ENCODE measurements around the gene P2RY11.

P2RY11 gene

GRCh38 chr19:10114651-10115391 lies 3.3 kb downstream of the P2RY11 start:
- no peak for DNase-seq

DNA sequence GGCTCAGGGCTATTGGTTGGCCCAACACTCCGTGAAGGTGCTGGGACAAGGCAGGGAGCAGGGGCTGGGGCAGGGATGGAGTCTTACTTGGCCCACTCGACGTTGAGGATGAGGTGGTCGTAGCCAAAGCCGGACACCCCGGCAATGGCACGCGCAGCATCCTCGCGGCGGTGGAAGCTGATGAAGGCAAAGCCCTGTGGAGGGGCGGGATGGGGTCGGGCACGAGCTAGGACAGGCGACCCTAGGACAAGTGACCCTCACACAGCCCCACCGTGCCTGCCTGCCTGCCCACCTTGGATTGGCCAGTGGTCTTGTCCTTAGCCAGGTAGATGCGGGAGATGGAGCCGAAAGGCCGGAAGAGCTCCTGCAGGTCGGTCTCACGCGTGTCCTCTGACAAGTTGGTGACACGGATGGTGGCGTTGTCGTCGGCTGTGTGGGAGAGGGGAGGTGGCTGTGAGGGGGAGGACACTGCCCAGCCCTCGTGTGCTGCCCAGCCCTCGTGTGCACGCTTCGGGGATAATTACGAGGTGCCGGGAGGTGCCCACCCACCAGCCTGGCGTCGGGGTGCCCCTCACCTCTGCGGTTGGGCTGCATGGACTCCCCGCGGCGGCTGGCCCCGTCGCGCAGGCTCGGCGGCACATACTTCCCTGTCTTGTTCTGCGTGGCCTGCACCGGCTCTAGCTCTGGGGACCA lies 4.0 kb downstream of the P2RY11 start:
- no peak for DNase-seq

DNA sequence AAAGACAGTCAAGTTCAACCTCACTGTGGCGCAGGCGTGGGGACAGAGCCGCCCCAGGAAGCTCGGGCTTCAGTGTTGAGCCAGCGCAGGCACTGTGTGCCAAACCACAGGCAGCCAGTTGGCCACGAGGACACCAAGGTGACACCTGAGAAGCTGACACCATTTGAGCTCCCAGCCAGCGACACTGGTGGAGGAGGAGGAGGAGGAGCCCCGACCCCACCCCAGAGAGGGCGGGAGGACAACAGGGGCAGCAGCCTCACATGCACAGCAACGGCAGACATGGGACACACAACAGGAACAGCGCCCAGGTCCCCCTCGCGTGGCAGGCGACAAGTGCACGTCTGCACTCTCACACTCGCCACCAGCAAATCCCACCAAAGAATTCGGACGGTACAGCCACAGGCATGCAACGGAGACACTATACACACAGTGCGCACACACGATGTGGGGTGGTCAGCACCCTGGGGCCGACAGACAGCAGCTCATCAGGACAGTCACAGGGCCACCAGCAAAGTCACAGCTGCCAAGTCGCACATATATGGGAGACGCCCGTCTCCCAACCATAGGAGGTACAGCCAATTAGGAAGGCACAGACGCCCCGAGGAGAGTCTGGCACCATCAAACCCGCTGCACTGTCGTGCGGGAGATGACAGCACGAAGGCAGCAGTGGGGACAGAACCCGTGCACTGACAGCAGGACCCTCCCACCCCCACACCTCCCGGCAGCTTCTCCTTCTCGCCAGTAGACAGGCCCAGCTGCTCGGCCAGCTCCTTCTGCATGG lies 4.8 kb downstream of the P2RY11 start:
- DNase-seq: no peak

DNA sequence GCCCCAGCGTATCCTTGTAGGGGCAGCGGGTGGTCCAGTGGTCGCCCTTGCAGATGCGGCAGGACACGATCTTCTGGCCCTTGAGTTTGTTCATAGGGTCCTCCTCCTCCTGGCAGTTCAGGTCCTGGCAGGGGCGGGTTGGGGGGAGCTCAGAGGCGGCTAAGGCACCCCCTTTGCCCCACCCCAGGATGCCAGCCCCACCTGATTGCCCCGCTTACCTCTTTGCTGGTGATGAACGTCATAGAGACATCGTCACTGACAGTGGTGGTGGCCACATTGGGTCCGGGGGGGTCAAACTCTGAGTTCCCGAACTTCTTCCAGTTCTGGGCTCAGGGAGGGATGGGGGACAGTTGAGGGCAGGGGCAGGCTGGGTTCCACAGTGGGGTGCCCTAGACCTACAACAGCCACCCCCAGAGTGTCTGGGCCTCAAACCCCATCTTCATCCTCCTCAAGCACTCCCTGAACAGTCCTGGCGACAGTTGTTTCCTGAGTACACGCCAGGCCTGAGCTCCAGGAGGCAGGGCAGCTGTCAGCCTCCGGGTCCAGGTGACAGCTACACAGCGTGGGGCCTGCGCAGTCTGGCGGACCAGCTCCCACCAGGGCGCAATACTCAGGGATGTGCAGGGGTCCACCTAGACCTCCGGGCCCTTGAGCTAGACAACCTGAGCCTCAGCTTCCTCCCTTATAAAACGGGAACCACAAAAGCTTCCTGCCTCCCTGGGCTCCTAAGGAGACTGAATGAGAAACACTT lies 5.5 kb downstream of the P2RY11 start:
- no peak for DNase-seq

DNA sequence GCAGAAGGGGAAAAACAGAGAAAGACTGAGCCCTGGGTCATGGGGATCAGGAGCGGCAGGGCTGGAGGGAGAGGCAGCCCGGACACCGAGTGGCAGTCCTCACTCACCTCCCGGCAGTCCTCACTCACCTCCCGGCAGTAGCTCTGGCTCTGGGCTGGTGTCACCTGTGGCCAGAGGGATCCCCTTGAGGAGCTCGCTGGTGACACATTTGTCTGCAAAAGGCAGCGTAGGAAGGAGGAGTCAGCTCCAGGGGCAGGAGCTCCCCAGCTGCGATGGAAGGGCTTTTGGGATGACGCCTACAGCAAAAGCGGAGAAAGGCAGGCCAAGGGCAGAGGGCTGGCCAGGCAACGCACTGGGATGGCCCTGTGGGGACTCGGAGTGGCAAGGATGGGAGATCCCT lies 7.5 kb downstream of the P2RY11 start:
- no peak for DNase-seq

DNA sequence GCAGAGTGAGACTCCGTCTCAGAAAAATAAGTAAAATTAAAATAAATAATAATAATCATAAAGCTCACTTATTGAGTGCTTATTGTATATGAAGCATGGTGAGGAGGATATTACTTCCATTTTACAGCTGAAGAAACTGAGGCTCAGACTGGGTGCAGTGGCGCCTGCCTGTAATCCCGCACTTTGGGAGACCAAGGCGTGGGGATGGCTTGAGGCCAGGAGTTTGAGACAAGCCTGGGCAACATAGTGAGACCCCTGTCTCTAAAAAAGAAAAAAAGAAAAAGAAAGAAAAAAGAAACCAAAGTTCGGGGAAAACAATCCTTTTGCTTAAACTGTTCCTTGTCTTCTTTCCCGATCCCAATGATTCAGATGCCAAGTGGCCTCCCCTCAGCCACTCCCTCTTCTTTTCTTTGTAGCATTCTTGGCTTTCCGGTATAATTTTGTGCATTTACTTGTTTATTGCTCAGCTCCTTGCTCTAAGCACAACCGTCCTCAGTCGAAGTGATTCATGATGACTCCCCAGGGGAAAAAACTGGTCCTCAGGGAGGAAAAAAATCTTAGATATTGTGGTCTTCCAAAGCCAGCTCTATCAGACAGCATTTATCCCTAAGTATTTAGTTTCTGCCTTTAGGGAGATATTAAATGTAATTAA lies 9.2 kb downstream of the P2RY11 start:
- DNase-seq: no peak

DNA sequence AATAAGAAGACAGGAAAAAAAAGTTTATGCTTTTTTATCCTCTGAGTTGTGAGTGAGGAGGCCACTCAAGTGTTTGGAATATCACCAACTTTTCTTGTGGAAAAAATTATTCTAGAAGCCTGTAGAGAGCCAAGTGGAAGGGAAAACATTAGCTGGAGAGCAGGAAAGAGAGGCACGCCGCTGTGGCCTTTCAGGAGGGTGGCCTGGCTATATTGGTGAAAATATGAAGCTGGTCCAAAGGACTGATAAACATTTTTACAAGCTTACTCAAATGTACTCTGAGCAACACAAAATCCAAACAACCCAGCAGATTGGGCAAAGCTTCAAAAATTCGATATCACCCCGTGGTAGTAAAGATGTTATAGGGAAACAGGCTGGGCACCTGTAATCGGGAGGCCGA lies 10.6 kb downstream of the P2RY11 start:
- no peak for DNase-seq

DNA sequence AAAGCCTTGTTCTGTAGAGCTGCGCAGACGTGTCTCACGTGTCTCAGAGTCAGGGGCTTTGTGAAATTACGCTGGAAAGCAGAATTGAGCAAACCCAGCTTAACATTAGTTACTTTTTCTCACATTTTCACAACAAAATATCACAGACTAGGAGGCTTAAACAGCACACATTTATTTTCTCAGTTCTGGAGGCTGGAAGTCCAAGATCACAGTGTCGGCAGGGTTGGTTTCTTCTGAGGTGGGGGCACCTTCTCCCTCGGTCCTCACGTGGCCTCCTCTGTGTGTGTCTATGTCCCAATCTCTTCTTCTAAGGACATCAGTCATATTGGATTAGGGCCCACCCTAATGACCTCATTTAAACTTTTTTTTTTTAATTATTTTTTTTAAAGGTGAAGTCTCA lies 12.9 kb downstream of the P2RY11 start:
- DNase-seq: no peak

- DNase-seq: no peak
These were observed 14.7 kb downstream of the P2RY11 start for GRCh38 chr19:10126213-10126639.

DNA sequence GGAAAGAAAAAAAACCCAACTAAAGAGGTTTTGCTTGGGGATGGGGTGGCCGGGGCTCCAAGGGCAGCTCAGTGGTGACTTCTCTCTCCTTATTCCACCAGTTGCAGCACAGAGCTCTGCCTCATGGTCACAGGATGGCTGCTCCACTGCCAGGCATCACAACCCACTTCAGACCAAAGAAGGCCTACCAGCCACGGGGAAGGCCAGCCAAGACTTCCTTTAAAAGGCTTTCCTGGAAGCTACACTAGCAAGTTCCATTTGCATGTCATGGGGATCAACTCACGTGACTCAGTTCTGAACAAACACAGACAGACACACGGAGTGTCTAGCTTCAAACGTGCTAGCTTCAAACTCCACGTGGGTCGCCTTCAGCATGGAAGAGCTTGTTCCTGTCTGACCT lies 21.4 kb downstream of the P2RY11 start:
- no peak for DNase-seq

GRCh38 chr19:10133596-10133995 lies 22.1 kb downstream of the P2RY11 start:
- no peak for DNase-seq

DNA sequence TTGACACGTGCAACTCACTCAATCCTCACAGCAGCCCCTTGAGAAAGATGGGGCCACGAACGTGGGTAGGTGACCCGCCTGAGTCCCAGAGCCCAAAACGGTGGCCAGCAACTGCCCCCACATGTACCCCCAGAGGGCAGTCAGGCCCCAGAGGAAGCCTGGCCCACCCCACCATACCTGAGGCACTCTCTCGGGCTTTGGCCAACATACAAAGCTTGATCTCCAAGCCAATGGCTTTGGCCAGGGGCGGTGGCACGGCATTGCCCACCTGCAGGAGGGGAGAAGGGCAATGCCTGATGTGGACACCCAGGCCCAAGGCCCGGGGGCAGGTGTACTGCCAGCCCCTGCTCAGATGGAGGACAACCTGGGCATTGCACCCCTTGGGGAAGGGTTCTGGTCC lies 22.5 kb downstream of the P2RY11 start:
- DNase-seq: no peak

- DNase-seq: no peak
These were observed 24.2 kb downstream of the P2RY11 start for GRCh38 chr19:10135551-10136334.

GRCh38 chr19:10136936-10137335 lies 25.4 kb downstream of the P2RY11 start:
- DNase-seq: no peak

DNA sequence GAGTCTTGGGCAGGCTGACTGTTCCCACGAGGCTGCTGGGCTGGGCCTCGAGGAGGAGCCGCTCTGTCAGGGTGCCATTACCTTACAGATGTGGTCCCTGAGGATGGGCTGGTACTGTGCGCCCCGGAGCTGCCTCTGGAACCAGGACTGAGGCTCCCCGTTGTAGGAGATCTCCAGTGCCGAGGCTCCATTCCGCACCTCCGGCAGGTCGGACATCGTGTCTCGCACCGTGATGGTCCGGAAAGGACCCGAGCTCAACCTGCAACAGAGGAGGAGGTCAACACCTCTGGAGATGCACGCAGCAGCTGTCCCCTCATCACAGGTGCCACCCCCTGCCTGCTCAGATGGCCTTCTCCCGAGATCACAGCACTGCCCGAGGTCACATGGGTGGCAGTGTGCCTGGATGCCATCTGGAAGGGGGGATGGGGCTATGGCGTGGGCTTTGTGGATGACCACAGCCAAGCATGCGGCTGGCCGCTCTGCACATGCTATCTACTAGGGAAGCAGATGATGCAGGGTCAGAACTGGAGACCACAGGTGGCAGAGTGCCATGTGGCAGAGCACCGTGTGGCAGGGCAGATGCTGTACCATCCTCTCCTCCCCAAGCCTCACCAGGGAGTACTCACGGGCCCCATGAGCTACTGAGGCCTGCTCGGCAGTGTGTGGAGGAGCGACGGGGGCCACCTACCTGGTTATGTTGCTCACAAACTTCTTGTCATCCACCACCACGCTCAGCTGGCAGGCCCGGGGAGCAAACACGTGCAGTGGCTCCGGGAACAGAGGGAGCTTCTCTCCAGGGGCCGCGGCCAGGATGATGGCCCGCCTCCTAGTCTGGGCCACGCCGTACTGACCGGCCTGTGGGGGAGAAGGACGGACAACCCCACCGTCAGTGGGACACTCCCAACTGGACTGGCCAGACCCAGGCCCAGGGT lies 26.5 kb downstream of the P2RY11 start:
- peak; percentile 13 for DNase-seq

GRCh38 chr19:10138879-10139795 lies 27.6 kb downstream of the P2RY11 start:
- DNase-seq: peak; percentile 28

DNA sequence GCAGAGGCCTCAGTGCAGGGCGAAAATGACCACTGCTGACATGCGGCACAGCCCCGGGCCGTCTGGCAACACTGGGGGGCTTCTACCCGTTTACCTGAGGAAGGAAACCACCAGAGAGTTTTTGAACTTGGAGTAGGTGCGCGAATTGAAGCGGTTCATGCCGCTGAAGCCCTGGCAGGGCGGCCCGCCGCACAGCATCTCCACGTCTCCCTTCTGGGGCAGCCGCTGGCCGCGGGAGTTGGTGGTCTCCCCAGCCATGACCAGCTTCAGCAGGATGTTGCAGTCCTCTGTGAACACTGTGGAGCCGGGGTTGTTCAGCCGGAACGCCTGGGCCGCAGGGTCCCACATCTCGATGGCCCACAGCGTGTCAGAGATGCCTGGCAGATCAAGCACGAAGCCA lies 28.5 kb downstream of the P2RY11 start:
- DNase-seq: no peak

DNA sequence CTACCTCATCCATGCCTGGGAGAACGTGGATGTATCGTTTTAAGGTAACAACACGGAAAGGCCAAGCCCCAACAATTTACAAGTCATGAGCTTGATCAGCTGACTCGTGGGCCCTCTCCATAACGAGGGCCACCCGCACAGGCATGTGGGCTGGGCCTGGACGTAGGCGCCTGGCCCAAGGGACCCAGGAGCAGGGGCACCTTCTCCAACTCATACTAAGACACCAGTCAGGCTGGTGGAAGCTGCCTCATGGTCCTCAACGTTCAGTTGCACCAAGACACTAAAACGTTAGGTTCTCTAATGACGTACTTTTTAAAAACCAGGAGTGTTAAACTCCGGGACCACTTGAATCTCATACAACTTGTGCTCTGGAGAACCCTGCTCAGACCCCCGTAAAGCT lies 30.0 kb downstream of the P2RY11 start:
- no peak for DNase-seq

DNA sequence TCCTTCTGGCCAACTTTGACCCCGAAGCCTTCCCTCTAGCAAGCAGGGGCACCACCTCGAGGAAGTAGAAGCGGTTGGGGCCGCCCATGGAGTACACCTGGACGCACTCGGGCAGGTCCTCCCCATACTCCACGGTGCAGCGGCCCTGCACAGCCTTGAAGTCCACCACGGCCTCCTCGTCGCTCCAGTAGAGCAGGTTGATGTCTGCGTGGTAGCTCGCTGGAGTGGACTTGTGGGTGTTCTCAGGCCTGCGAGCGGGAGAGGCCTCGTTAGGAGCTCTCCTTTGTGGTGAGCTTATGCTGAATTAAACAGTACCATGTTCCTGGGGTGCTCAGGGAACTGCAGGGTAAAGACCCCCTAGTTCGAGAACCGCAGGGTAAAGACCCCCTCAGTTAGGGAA lies 30.5 kb downstream of the P2RY11 start:
- no peak for DNase-seq
